ENCODE results near the gene DACT2. TPM values are rescaled to one million over a fixed set of nuclear protein-coding genes. Genes with fewer than 3 reads are reported as not detected.

The DACT2 gene
- total RNA-seq, 4 donors from 2014 or later, result 0.24 TPM; not detected in 3

DNA sequence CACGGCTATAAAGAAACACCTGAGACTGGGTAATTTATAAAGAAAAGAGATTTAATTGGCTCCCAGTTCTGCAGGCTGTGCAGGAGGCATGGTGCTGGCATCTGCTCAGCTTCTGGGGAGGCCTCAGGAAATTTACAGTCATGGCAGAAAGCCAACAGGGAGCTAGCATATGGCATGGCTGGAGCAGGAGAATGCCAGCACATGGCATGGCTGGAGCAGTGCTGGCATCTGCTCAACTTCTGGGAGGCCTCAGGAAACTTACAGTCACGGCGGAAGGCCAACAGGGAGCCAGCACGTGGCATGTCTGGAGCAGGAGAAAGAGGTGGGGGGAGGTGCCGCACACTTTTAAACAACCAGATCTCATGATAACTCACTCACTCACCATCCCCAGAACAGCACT, 32.5 kb upstream of the DACT2 start:
- H3K9me3 ChIP-seq, result no peaks in the 10 kb centered on the region
- no peaks in the 10 kb centered on the region for H3K36me3 ChIP-seq
- no peak overlapping the region for H3K4me3 ChIP-seq
- intact Hi-C loops (cut with DNase I; ENCODE audit: low total_unique reads) (no loop called here), in situ Hi-C loops (cut with MboI; ENCODE audit: low sequenced_read_pairs in 4 of 4) (loop anchor here in 1 of 4 donors (25.0 kb wide), 1 partner anchor 535 kb away; no protein-coding TSS in a partner anchor)
- no peak overlapping the region for H3K27ac ChIP-seq
- H3K4me1 ChIP-seq, result no peaks in the 10 kb centered on the region
- ATAC-seq, result no peak
- TF ChIP-seq POLR2A (IDR thresholded peaks at IDR 0.05), result no peak
- TF ChIP-seq, protein P1, sequence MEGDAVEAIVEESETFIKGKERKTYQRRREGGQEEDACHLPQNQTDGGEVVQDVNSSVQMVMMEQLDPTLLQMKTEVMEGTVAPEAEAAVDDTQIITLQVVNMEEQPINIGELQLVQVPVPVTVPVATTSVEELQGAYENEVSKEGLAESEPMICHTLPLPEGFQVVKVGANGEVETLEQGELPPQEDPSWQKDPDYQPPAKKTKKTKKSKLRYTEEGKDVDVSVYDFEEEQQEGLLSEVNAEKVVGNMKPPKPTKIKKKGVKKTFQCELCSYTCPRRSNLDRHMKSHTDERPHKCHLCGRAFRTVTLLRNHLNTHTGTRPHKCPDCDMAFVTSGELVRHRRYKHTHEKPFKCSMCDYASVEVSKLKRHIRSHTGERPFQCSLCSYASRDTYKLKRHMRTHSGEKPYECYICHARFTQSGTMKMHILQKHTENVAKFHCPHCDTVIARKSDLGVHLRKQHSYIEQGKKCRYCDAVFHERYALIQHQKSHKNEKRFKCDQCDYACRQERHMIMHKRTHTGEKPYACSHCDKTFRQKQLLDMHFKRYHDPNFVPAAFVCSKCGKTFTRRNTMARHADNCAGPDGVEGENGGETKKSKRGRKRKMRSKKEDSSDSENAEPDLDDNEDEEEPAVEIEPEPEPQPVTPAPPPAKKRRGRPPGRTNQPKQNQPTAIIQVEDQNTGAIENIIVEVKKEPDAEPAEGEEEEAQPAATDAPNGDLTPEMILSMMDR (IDR thresholded peaks at IDR 0.05 in 4 of 5, conservative IDR thresholded peaks at IDR 0.05 in 1 of 5), result no peak
- H3K27me3 ChIP-seq, result peaks cover 0 to 6% (median 0%) of the 10 kb centered on the region in 3 donors
- no peak for DNase-seq

GRCh38 chr6:168349718-168350210, 30.2 kb upstream of the DACT2 start:
- H3K4me3 ChIP-seq, result no peak overlapping the region
- H3K4me1 ChIP-seq, result no peaks in the 10 kb centered on the region
- TF ChIP-seq, protein P1 (IDR thresholded peaks at IDR 0.05 in 4 of 5, conservative IDR thresholded peaks at IDR 0.05 in 1 of 5), result no peak
- no peak for TF ChIP-seq POLR2A (IDR thresholded peaks at IDR 0.05)
- DNase-seq, result no peak
- ATAC-seq, result no peak
- H3K27me3 ChIP-seq, result peaks cover 5 to 15% (median 6%) of the 10 kb centered on the region in 3 donors
- no peaks in the 10 kb centered on the region for H3K36me3 ChIP-seq
- no peak overlapping the region for H3K27ac ChIP-seq
- no peaks in the 10 kb centered on the region for H3K9me3 ChIP-seq
- intact Hi-C loops (cut with DNase I; ENCODE audit: low total_unique reads), result no loop called here
- in situ Hi-C loops (cut with MboI; ENCODE audit: low sequenced_read_pairs in 4 of 4), result loop anchor here in 1 of 4 donors (25.0 kb wide), 1 partner anchor 538 kb away; no protein-coding TSS in a partner anchor

DNA sequence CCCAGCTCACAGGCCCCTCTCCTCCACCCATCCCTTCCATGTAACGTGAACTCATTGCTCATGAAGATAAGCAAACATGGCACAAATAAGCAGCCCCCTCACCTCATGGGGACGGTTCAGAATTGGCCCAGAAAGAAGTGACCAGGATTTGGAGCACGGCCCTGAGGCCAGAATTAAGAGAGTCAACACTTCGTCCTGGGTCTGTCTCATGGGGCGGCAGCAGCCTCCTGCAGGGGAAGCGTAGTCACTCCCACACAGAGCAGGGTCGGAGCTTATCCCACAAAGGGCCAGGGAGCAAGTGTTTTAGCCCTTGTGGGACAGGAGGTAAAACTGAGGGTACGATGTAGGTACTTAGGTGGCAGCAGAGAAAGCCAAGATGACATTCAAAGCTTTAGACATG, 28.6 kb upstream of the DACT2 start:
- H3K9me3 ChIP-seq, result no peaks in the 10 kb centered on the region
- TF ChIP-seq, protein P1 (IDR thresholded peaks at IDR 0.05 in 4 of 5, conservative IDR thresholded peaks at IDR 0.05 in 1 of 5), result no peak
- TF ChIP-seq POLR2A (IDR thresholded peaks at IDR 0.05), result no peak
- no peaks in the 10 kb centered on the region for H3K4me1 ChIP-seq
- no peak overlapping the region for H3K27ac ChIP-seq
- peaks cover 8 to 19% (median 8%) of the 10 kb centered on the region in 3 donors for H3K27me3 ChIP-seq
- no peak for ATAC-seq
- in situ Hi-C loops (cut with MboI; ENCODE audit: low sequenced_read_pairs in 4 of 4) (no loop called here), intact Hi-C loops (cut with DNase I; ENCODE audit: low total_unique reads) (no loop called here)
- DNase-seq, result no peak
- H3K4me3 ChIP-seq, result no peak overlapping the region
- no peaks in the 10 kb centered on the region for H3K36me3 ChIP-seq

DNA sequence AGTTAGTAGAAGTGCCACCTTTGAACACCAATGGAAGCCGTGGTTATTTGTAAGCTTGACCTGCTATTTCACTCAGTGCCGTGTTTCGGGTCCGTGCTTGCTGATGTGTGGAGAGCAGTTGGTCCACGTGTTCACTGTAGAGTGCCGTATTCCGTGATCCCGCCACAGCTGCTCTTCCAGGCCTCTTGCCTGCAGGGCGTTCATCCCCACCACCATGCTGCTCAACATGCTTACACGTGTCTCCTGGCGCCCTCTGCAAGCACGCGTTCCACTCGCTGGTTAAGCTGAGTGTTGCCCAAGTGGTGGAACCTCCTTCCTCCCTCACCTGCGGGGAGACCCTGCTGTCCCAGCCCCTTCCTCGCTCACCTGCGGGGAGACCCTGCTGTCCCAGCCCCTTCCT, 28.0 kb upstream of the DACT2 start:
- H3K4me1 ChIP-seq, result no peaks in the 10 kb centered on the region
- in situ Hi-C loops (cut with MboI; ENCODE audit: low sequenced_read_pairs in 4 of 4), result no loop called here
- ATAC-seq (no peak), DNase-seq (no peak)
- H3K4me3 ChIP-seq, result no peak overlapping the region
- intact Hi-C loops (cut with DNase I; ENCODE audit: low total_unique reads), result no loop called here
- peaks cover 8 to 19% (median 8%) of the 10 kb centered on the region in 3 donors for H3K27me3 ChIP-seq
- H3K9me3 ChIP-seq, result no peaks in the 10 kb centered on the region
- H3K27ac ChIP-seq, result no peak overlapping the region
- no peaks in the 10 kb centered on the region for H3K36me3 ChIP-seq
- TF ChIP-seq POLR2A (IDR thresholded peaks at IDR 0.05), result no peak
- TF ChIP-seq, protein P1 (IDR thresholded peaks at IDR 0.05 in 4 of 5, conservative IDR thresholded peaks at IDR 0.05 in 1 of 5), result no peak

GRCh38 chr6:168347053-168347452, 27.5 kb upstream of the DACT2 start:
- in situ Hi-C loops (cut with MboI; ENCODE audit: low sequenced_read_pairs in 4 of 4), result no loop called here
- Histone ChIP-seq H3K27me3 (peaks cover 8 to 19% (median 8%) of the 10 kb centered on the region in 3 donors), H3K36me3 (no peaks in the 10 kb centered on the region), H3K4me1 (no peaks in the 10 kb centered on the region), H3K9me3 (no peaks in the 10 kb centered on the region), H3K27ac (no peak overlapping the region), H3K4me3 (no peak overlapping the region)
- no peak for TF ChIP-seq POLR2A (IDR thresholded peaks at IDR 0.05)
- TF ChIP-seq, protein P1 (IDR thresholded peaks at IDR 0.05 in 4 of 5, conservative IDR thresholded peaks at IDR 0.05 in 1 of 5), result no peak
- intact Hi-C loops (cut with DNase I; ENCODE audit: low total_unique reads), result no loop called here
- no peak for DNase-seq
- no peak for ATAC-seq

Measured in gastrocnemius medialis (tissue), 4 donors.